ENCODE measurements around the gene CFAP57.

GRCh38 chr1:43274804-43275180 lies 102.7 kb downstream of the CFAP57 start:
- no peak for TF ChIP-seq POLR2AphosphoS5 (IDR thresholded peaks at IDR 0.05; ENCODE audit: insufficient read depth in 1 of 2, low read depth in 1 of 2)
- TF ChIP-seq CTCF (IDR thresholded peaks at IDR 0.05), result no peak
- TF ChIP-seq POLR2A (IDR thresholded peaks at IDR 0.05), result no peak

Data from vagina (tissue), 2 donors.